GM23248 (cell line): Measurements from ENCODE around the gene SHC2. TPM values are rescaled to one million over a fixed set of nuclear protein-coding genes. Genes with fewer than 3 reads are reported as not detected.
"Not testable (repeated sequence)": the region's sequence is repeated elsewhere in the genome, so short reads cannot be mapped to it uniquely, and the experiment has no call there.

Experiments
- DNase-seq: peaks from one replicate; pipeline ENCODE4 v3.0.0-alpha.2; 2015
- H2AFZ ChIP-seq: fragments of 200-600 bp; sonication (generic); 2 replicates; pipeline ENCODE4 v1.6.1; 2016; ENCODE audit warnings: antibody characterized with exemption
- H3F3A ChIP-seq: fragments of 200-600 bp; sonication (generic); 2 replicates; pipeline ENCODE4 v1.6.1; 2016; ENCODE audit warnings: mild to moderate bottlenecking, antibody characterized with exemption, mixed run types; ENCODE audit not compliant: insufficient read depth
- H3K27ac ChIP-seq: fragments of 200-600 bp; sonication (generic); 2 replicates; pipeline ENCODE4 v1.5.1; 2016; ENCODE audit warnings: mild to moderate bottlenecking
- H3K27me3 ChIP-seq: fragments of 200-600 bp; sonication (generic); replicated peaks from 2 replicates; pipeline ENCODE4 v1.6.1; 2016; ENCODE audit warnings: mild to moderate bottlenecking; ENCODE audit not compliant: insufficient read depth
- H3K36me3 ChIP-seq: fragments of 200-600 bp; sonication (generic); 2 replicates; pipeline ENCODE4 v1.6.1; 2016; ENCODE audit warnings: low read depth, mild to moderate bottlenecking
- H3K4me1 ChIP-seq: fragments of 200-600 bp; sonication (generic); 2 replicates; pipeline ENCODE4 v1.6.1; 2016; ENCODE audit warnings: mild to moderate bottlenecking; ENCODE audit not compliant: insufficient read depth
- H3K4me2 ChIP-seq: fragments of 200-600 bp; sonication (generic); one replicate; pipeline ENCODE4 v1.6.1; 2016; ENCODE audit warnings: mild to moderate bottlenecking; ENCODE audit not compliant: unreplicated experiment
- H3K4me3 ChIP-seq: fragments of 200-600 bp; sonication (generic); 2 replicates; pipeline ENCODE4 v1.5.1; 2016; ENCODE audit warnings: mild to moderate bottlenecking
- H3K79me2 ChIP-seq: fragments of 200-600 bp; sonication (generic); 2 replicates; pipeline ENCODE4 v1.6.1; 2016; ENCODE audit warnings: mild to moderate bottlenecking; ENCODE audit not compliant: insufficient read depth
- H3K9ac ChIP-seq: fragments of 200-600 bp; sonication (generic); 2 replicates; pipeline ENCODE4 v1.6.1; 2016; ENCODE audit warnings: mild to moderate bottlenecking
- H3K9me2 ChIP-seq: fragments of 200-600 bp; sonication (generic); 2 replicates; pipeline ENCODE4 v1.6.1; 2016; ENCODE audit warnings: mixed run types, mild to moderate bottlenecking, moderate library complexity; ENCODE audit not compliant: insufficient read depth
- H3K9me3 ChIP-seq: fragments of 200-600 bp; sonication (generic); one replicate; pipeline ENCODE4 v1.6.1; 2017; ENCODE audit warnings: low read depth
- H4K20me1 ChIP-seq: fragments of 200-600 bp; sonication (generic); 2 replicates; pipeline ENCODE4 v1.6.0; 2016; ENCODE audit not compliant: insufficient read depth
- EZH2 ChIP-seq: fragments of 200-600 bp; sonication (generic); IDR thresholded peaks from 2 replicates; pipeline ENCODE4 v1.6.1; 2018; ENCODE audit warnings: antibody characterized with exemption, mild to moderate bottlenecking; ENCODE audit not compliant: insufficient read depth, poor library complexity, severe bottlenecking
- EZH2phosphoT487 ChIP-seq: fragments of 200-600 bp; sonication (generic); IDR thresholded peaks from 2 replicates; pipeline ENCODE4 v1.6.1; 2018; ENCODE audit warnings: antibody characterized with exemption, moderate library complexity, mild to moderate bottlenecking, low read depth; ENCODE audit not compliant: insufficient read depth
- whole genome bisulfite sequencing, 2 experiments: methylation state at CpG; one replicate each; pipeline ENCODE4 v1.1.6; 2015 to 2017; ENCODE audit warnings: low lambda C conversion rate in 2 of 2, low coverage in 1 of 2; ENCODE audit errors: missing lambda C conversion rate in 2 of 2; 5-methylcytosine and 5-hydroxymethylcytosine counted together
- in situ Hi-C: fragments of 300-500 bp; cut with MboI; formaldehyde crosslinking; loops from 2 replicates; pipeline ENCODE4 v1.15.0; 2020
- polyA plus RNA-seq: library from polyadenylated mRNA; unstranded; fragments of >200 nt; fragmentation: Nextera tagmentation; extraction: Ambion mirVana; gene quantifications from 2 replicates; pipeline ENCODE4 v1.2.1, GENCODE V29; 2016
- total RNA-seq: library from RNA; depleted of rRNA; stranded (reverse); fragments of >200 nt; shearing (Covaris generic); gene quantifications from 2 replicates; pipeline ENCODE4 v1.2.3, GENCODE V29; 2014

SHC2 gene
- total and polyA plus RNA-seq, 2 experiments from 2014 or later: not detected

DNA sequence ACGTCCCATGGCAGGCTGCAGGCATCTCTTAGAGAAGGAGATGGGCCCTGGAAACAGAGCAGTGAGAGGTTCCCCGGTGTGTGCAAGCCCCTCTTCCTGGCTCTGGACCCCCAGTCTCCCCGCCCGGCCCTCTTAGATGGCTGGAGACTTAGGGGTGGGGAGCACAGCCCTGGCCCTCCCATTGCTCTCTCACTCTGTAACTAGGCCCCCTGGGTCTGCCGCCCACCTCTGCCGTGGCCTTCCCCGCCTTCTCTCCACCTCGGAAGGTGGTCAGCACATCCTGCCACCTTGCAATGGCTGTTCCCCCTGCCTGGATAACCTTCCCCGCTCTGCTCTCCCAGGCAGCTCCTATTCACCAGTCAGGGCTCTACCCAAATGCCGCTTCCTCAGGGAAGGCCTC lies 30.1 kb downstream of the SHC2 start:
- in situ Hi-C loops: no loop called here
- DNase-seq: no peak

DNA sequence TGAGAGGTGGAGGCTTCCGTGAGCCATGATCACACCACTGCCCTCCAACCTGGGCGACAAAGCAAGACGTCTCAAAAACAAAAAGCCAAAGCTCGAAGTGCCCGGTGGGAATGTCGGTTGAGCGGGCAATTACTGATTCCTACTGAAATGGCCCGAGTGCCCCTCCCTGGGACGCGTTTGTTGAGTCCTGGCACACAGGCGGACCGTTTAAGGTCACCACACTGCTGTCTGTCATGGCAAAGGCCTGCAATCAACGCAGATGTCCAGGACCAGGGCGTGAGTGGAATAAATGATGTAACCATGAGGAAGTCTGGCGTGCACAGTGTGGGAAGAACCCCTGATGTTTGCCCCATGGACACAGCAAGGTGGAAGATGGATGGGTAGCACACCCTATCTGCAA lies 32.7 kb downstream of the SHC2 start:
- Histone ChIP-seq H3K9ac (no peak overlapping the region), H3K4me3 (no peak overlapping the region), H3K27ac (no peak overlapping the region), H3K4me1 (no peaks in the 10 kb centered on the region), H3K4me2 (no peak overlapping the region), H3K36me3 (no peaks in the 10 kb centered on the region), H3K79me2 (no peaks in the 10 kb centered on the region), H4K20me1 (no peaks in the 10 kb centered on the region), H2AFZ (no peak overlapping the region), H3K9me3 (no peaks in the 10 kb centered on the region), H3F3A (no peaks in the 10 kb centered on the region), H3K27me3 (no peaks in the 10 kb centered on the region), H3K9me2 (no peaks in the 10 kb centered on the region)
- no peak for DNase-seq
- in situ Hi-C loops: no loop called here
- 78 to 80% methylated on average over 15 of the region's 15 CpGs for WGBS, 2 experiments
- no peak for TF ChIP-seq EZH2
- no peak for TF ChIP-seq EZH2phosphoT487

More for the DNA sequence above, 30.1 kb downstream of the SHC2 start:
- Histone ChIP-seq H3K36me3 (no peaks in the 10 kb centered on the region), H3K4me2 (no peak overlapping the region), H4K20me1 (no peaks in the 10 kb centered on the region), H3K79me2 (no peaks in the 10 kb centered on the region), H3K9me2 (no peaks in the 10 kb centered on the region), H3K4me1 (no peaks in the 10 kb centered on the region), H3K27me3 (no peaks in the 10 kb centered on the region), H3K9ac (no peak overlapping the region), H3F3A (no peaks in the 10 kb centered on the region), H3K27ac (no peak overlapping the region), H3K9me3 (no peaks in the 10 kb centered on the region), H2AFZ (no peak overlapping the region), H3K4me3 (no peak overlapping the region)
- TF ChIP-seq EZH2 (no peak), EZH2phosphoT487 (no peak)
- WGBS, 2 experiments: 85 to 92% methylated on average over 9 to 10 of the region's 10 CpGs

DNA sequence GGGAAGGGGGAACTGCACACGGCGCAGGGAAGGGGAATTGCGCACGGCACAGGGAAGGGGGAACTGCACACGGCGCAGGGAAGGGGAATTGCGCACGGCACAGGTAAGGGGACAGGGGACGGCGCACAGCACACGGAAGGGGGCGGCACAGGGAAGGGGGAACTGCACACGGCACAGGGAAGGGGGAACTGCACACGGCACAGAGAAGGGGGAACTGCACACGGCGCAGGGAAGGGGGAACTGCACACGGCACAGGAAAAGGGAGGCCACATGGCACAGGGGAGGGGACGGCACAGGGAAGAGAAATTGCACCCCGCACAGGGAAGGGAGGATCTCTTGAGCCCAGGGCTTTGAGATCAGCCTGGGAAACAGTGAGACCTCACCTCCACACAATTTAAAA lies 33.2 kb downstream of the SHC2 start:
- DNase-seq, in situ Hi-C loops, H3K9me3 ChIP-seq, H3K4me2 ChIP-seq, H3K9me2 ChIP-seq, H4K20me1 ChIP-seq, H3K79me2 ChIP-seq, H3K9ac ChIP-seq, H2AFZ ChIP-seq, H3K4me3 ChIP-seq, H3K27ac ChIP-seq, H3F3A ChIP-seq, H3K27me3 ChIP-seq, H3K4me1 ChIP-seq, H3K36me3 ChIP-seq: not testable (repeated sequence)
- 79 to 83% methylated on average over 3 to 19 of the region's 19 CpGs for WGBS, 2 experiments

DNA sequence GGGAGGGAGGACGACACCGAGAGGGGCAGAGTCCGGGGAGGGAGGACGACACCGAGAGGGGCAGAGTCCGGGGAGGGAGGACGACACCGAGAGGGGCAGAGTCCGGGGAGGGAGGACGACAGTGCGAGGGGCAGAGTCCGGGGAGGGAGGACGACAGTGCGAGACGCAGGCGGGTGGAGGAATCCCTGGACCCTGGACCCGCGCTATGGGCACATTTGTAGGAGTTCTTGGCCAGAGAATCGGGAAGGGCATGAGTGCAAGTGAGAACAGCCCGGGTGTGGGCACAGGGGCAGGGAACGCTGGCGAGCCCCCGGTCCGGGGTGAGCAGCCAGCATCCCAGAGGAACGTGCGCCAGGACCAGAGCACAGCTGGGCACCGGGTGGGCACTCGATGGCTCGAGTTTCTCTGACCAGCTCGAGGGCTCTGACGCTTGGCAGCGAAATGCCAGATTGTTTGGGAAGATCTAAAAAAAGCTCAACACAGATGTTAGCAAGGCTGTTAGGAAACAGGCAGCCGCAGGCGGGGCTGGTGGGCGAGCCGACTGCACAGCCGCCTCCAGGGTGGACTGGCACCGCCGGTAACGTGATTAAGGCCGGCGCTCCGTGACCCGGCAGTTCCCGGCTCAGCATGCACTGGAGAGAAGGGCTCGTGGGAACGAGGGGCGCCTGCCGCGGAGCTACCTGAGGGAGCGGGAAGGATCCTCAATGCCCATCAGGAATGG lies 33.9 kb downstream of the SHC2 start:
- 74 to 84% methylated on average over 31 to 51 of the region's 51 CpGs for WGBS, 2 experiments
- no peaks in the 10 kb centered on the region for H3K9me3 ChIP-seq
- H3K27me3 ChIP-seq: no peaks in the 10 kb centered on the region
- H4K20me1 ChIP-seq: no peaks in the 10 kb centered on the region
- H3K4me1 ChIP-seq: no peaks in the 10 kb centered on the region
- no peak overlapping the region for H2AFZ ChIP-seq
- no peaks in the 10 kb centered on the region for H3F3A ChIP-seq
- no peak overlapping the region for H3K4me2 ChIP-seq
- H3K9ac ChIP-seq: no peak overlapping the region
- in situ Hi-C loops: no loop called here
- H3K9me2 ChIP-seq: no peaks in the 10 kb centered on the region
- no peaks in the 10 kb centered on the region for H3K79me2 ChIP-seq
- no peak overlapping the region for H3K27ac ChIP-seq
- no peak for TF ChIP-seq EZH2
- TF ChIP-seq EZH2phosphoT487: no peak
- H3K4me3 ChIP-seq: no peak overlapping the region
- DNase-seq: no peak
- H3K36me3 ChIP-seq: no peaks in the 10 kb centered on the region

DNA sequence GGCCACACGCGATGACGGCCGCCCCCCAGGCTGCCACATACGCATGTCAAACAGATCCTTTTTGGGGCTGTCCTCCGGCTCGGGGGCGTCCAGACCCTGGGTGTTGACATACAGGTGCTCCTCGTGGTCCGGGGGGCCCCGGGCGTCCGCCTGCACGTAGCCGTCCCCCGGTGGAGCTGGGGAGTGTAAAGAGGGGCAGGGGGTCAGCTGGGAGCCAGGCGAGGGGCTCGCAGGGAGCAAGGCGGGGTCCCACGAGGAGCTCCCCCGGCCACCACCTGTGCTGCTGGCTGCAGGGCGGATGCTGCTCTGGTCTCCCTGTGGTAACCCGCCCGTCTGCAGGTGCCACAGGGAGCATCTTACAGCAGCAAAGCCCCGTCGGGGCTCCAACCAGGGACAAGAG lies 35.8 kb downstream of the SHC2 start:
- no peak for TF ChIP-seq EZH2
- TF ChIP-seq EZH2phosphoT487: no peak
- no peaks in the 10 kb centered on the region for H4K20me1 ChIP-seq
- no peaks in the 10 kb centered on the region for H3K79me2 ChIP-seq

More for the DNA sequence above, 35.8 kb downstream of the SHC2 start:
- Histone ChIP-seq H3F3A (no peaks in the 10 kb centered on the region), H3K4me2 (no peak overlapping the region), H3K4me3 (no peak overlapping the region), H3K36me3 (no peaks in the 10 kb centered on the region), H3K9ac (no peak overlapping the region), H3K27me3 (no peaks in the 10 kb centered on the region), H3K9me3 (no peaks in the 10 kb centered on the region), H3K4me1 (no peaks in the 10 kb centered on the region), H3K9me2 (no peaks in the 10 kb centered on the region), H2AFZ (no peak overlapping the region), H3K27ac (no peak overlapping the region)
- 79 to 87% methylated on average over 18 to 26 of the region's 26 CpGs for WGBS, 2 experiments
- in situ Hi-C loops: no loop called here
- DNase-seq: no peak
